HG02678 (cell line): ENCODE measurements around the gene ERGIC3.
A peak's percentile ranks its signal among the peaks of the same experiment; 100 is the strongest.

Source experiments
- ATAC-seq: cut with Tn5 transposase; IDR thresholded peaks from one replicate; pipeline ENCODE4 v1.9.1; 2021; ENCODE audit warnings: mild to moderate bottlenecking, moderate library complexity; ENCODE audit not compliant: unreplicated experiment

ERGIC3 gene

GRCh38 chr20:35541783-35542662 lies at the start of gene ERGIC3:
Gene ERGIC3, plus strand, starts transcription at chr20:35542078. Its CDS starts 20 bp downstream, at chr20:35542098.
- ATAC-seq = peak; percentile 84

GRCh38 chr20:35492352-35492751 lies 49.5 kb upstream of the ERGIC3 start:
- ATAC-seq = no peak

- no peak for ATAC-seq
Observed at GRCh38 chr20:35496481-35496880, 45.4 kb upstream of the ERGIC3 start.

GRCh38 chr20:35497320-35497719 lies 44.6 kb upstream of the ERGIC3 start:
- ATAC-seq = no peak

GRCh38 chr20:35497780-35498189 lies 44.1 kb upstream of the ERGIC3 start:
- ATAC-seq = no peak

- ATAC-seq = no peak
Observed at GRCh38 chr20:35499271-35499670, 42.6 kb upstream of the ERGIC3 start.

- ATAC-seq = peak; percentile 76
Observed at GRCh38 chr20:35502352-35502751, 39.5 kb upstream of the ERGIC3 start.

GRCh38 chr20:35503281-35503680 lies 38.6 kb upstream of the ERGIC3 start:
- ATAC-seq = no peak

GRCh38 chr20:35503841-35504561 lies 37.9 kb upstream of the ERGIC3 start:
- ATAC-seq = no peak

GRCh38 chr20:35504751-35505150 lies 37.1 kb upstream of the ERGIC3 start:
- ATAC-seq = no peak

- ATAC-seq = no peak
Observed at GRCh38 chr20:35506179-35506578, 35.7 kb upstream of the ERGIC3 start.

- ATAC-seq = no peak
Observed at GRCh38 chr20:35506872-35507638, 34.8 kb upstream of the ERGIC3 start.

GRCh38 chr20:35508493-35509218 lies 33.2 kb upstream of the ERGIC3 start:
- ATAC-seq = no peak

- ATAC-seq = no peak
Observed at GRCh38 chr20:35510951-35511735, 30.7 kb upstream of the ERGIC3 start.

GRCh38 chr20:35511814-35512420 lies 30.0 kb upstream of the ERGIC3 start:
- no peak for ATAC-seq

- no peak for ATAC-seq
Observed at GRCh38 chr20:35514371-35514932, 27.4 kb upstream of the ERGIC3 start.

GRCh38 chr20:35515341-35515740 lies 26.5 kb upstream of the ERGIC3 start:
- ATAC-seq = no peak

GRCh38 chr20:35515949-35516645 lies 25.8 kb upstream of the ERGIC3 start:
- no peak for ATAC-seq
